HL-60/S4 (cell line): Measurements from ENCODE around the gene ZIC5.

Source experiments
- in situ Hi-C: fragments of 300-500 bp; cut with MboI; formaldehyde crosslinking; loops from 2 replicates; pipeline ENCODE4 v1.14.3; 2022; ENCODE audit warnings: low sequenced_read_pairs

ZIC5 gene

DNA sequence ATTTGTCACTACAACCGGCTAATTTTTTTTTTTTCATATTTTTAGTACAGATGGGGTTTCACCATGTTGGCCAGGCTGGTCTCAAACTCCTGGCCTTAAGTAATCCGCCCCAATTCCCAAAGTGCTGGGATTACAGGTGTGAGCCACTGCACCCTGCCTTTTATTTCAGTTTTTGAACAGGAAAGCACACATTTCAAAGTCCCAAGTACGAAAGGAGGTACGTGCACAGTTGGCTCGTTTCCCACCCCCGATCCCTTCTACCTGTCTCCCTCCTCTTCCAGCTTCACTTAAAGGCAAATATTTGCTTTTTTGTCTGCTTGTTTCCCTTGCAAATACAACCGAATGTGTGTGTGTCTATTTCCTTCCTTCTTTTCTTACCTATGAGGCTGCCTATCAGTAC, 30.5 kb downstream of the ZIC5 start:
- in situ Hi-C loops = no loop called here

DNA sequence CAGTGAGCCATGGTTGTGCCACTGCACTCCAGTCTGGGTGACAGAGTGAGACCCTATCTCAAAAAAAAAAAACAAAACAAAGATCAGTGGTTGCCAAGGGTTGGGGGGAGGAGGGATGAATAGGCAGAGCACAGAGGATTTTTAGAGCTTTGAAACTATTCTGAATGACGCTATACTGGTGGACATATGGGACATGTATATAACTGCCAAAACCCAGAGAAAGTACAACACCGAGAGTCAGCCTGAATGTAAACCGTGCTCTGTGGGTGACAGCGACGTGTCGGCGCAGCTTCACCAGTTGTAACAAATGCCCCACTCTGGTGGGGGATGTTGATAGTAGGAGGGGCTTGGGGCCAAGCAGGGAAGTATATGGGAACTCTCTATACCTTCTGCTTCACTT, 32.9 kb downstream of the ZIC5 start:
- in situ Hi-C loops = no loop called here

DNA sequence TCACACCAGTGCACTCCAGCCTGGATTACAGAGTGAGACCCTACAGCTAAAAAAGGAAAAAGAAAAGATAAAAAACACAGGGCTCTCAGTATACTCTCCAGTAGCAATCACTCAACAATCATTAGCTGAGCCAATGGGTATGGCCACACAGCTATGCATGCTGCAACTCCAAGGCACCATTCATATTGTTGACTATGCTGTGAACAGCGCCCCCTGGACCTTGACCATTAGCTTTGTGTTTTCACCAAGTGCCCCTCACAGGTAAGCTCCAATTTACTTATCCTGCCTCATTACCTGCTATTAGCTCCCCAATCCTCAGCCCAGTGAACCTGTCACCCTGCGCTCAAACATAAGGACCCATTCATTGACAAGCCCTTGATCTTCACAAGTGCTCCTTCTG, 35.8 kb downstream of the ZIC5 start:
- in situ Hi-C loops = no loop called here

DNA sequence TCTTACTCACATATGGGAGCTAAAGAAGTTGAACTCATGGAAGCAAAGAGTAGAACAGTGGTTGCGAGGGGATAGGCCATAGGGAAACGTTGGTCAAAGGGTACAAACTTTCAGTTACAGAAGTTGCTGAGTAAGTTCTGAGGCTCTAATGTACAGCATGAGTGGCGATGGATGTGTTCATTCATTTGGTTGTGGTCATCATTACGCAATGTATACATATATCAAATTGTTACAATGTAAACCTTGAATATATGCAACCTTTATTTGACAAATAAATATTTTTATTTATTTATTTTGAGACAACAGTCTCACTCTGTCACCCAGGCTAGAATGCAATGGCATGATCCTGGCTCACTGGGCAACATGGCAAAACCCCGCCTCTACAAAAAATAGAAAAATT, 38.7 kb downstream of the ZIC5 start:
- in situ Hi-C loops = no loop called here

DNA sequence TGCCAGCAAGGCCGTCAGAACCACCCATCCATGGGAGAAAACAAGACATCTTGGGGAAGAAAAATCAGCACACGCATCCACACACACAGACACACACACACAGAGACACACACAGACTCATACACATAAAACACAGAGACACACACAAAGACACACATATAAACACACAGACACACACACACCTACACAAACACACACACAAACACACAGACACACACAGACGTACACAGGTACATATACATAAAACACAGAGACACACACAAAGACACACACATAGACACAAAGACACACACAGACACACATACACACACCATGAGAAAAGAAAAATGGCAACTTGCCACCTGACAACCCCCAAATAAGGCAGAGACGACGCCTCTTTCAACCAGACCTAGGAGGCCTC, 40.6 kb downstream of the ZIC5 start:
- in situ Hi-C loops = no loop called here

DNA sequence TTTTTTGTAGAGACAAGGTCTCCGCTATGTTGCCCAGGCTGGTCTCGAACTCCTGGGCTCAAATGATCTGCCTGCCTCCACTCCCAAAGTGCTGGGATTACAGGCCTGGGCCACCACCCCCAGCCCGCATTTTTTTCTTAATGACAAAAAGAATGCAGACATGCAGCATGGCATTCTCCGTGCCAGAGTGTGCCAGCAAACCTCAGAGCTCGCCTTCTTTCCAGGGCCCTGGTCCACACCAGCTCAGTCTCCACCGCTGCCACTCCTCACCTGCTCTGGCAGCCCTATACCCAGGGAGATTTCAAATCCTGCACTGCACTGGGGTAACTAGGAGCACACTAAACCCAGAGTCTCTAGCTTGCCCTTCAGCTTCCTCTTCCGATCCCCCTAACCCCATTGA, 41.7 kb downstream of the ZIC5 start:
- in situ Hi-C loops = loop anchor here (10.0 kb wide), 1 partner anchor 305 kb away; no protein-coding TSS in a partner anchor

DNA sequence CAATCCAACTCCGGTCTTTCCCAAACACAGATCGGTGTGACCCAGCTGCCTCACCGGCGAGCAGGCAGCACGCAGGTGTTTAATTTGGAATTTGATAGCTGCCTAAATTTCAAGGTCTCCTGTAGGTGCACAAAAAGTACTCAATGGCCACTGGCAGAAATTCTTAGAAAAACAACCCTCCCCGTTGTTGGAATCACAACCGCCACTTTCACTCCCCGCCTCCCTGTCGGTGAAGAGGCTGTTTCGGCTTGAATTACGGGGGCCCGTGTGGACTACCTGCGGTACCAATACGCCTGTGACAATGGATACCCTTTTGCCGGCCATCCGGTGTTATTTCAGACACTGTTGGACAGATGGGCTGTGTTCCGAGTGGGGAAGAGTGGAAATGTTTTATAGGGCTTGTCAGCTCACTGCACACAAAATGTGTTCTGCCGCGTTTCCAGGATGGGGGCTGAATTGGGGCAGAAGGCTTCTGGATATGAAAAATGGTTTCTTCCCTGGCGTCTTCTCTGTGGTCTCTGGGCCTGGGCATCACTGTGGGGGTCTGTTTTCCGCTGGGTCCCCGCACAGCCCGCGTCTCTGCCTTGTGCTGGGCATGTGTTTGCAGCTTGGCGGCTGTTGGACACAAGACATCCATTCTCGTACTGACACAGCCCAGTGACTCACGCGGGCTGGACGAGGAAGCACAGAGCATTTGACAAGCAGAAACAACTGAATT, 45.4 kb downstream of the ZIC5 start:
- in situ Hi-C loops = loop anchor here (10.0 kb wide), 1 partner anchor 309 kb away; no protein-coding TSS in a partner anchor

DNA sequence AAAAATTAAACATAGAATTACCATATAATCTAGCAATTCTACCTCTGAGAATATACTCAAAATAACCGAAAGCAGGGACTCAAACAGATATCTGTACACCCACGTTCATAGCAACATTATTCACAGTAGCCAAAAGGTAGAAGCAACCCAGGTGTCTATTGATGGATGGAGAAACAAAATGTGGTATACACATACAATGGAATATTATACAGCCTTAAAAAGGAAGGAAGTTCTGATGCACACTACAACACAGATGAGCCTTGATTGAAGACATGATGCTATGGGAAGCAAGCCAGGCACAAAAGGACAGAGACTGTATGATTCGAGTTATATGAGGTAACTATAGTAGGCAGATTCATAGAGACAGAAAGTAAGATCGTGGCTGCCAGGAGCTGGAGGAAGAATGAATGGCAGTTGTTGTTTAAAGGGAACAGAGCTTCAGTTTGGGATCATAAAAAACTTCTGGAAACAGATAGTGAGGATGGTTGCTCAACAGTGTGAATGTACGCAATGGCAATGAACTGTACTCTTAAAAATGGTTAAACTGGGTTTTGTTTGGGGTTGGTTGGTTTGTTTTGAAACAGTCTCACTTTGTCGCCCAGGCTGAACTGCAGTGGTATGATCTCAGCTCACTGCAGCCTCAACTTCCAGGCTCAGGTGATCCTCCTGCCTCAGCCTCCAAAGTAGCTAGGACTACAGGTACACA, 47.5 kb downstream of the ZIC5 start:
- in situ Hi-C loops = loop anchor here (10.0 kb wide), 1 partner anchor 311 kb away; no protein-coding TSS in a partner anchor

DNA sequence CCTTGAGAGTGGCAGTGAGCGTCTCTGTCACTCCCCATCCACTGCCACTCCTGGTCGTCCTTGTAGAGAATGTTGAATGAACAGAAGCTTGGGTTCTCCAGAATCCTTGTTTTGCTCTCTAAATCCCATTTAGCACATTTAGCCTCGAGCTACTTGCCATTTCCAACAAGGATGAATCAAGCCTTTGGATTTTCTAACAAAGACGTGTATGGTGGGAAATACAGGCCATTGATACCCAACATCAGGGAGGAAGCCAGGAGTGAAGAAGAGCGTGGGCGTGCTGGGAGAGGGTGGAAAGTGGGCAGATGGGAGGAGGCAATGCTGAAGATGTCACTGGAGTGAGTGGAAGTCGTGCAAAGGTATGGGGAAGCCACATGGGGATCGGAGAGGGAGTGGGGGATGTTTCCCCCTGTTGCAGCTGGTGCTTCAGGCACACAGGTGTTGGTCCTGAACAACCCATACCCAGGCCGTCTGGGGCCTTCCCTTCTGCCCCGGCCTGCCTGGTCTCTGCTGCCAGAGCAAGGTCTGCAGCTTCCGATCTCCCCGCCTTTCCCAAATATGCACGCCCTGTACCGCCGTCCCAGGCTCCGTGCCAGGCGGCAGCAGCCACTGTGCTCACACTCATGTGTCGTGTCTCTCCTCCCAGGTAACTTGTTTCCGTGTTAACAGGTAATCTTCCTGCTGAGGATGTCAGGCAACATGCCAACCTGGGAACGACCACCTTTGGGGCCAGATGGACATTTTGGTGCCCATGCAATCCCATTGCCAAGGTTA, 48.7 kb downstream of the ZIC5 start:
- in situ Hi-C loops = loop anchor here (10.0 kb wide), 1 partner anchor 312 kb away; no protein-coding TSS in a partner anchor

DNA sequence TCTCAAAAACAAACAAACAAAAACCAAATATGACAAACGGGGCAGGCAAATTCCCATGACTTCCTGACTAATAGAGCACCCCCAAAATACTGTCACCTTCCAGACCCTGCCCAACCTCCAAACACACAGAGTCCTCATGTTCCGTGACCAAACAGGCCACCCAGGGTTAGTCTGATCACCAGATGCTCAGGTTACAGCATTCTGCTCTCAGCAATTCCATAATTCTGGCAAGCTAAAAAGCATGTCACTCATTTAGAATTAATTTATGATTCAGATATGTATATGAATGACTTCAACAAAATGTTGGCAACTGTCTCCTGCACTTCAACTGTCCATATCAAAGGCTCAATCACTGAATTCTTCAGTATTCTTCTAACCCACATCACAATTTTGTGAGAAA, 52.4 kb downstream of the ZIC5 start:
- in situ Hi-C loops = no loop called here

DNA sequence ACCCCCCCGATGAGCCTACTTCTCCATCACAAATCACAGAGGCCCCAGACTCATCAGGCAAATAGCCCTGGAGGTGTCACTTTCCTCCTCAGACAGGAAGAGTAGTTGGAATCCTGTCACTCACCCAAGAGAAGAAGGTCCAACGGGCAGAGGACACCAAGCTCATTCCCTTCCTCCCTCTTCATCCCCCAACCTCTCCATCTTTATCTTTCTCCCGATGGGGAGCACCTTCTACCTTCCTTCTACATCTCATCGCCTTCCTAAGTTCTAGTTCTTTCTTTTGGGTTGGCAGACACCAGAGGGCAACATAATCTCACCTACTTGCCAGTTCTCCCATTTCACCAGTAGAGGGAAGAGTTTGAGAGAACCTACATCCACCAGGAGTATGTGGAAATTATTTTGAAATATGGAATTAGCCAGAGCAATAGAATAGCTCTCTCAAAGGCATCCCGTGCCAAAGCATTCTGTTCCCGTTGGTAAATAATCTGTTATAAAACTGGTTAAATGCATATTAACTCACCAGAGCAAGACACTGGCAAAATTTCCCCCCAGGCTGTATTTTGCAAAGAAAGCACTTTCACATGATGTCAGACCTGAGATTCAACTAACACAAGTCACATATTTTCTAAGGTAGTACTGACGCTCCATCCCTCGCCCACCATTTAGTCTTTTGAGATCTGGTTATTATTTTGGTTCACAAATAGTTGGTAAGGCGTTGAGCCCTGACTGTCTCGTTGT, 55.0 kb downstream of the ZIC5 start:
- in situ Hi-C loops = no loop called here

DNA sequence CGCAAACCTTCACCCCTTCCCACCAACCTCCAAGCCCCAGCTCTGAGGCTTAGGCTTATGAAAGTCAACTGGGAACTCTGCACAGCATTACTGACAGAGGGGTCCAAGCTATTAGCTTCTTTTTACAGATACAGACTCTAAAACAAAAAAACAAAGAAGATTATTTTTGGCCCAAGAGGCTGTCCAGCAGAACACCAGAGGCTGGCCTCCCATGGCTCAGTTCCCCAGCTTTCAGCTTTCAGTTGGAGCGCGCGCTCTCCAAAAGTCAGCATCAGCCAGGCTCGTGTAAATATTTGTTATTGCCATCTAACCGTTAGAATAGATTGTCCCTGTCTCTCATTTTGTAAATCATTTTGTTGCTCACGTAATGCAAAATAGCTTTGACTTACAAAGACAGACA, 58.4 kb downstream of the ZIC5 start:
- in situ Hi-C loops = no loop called here
